Measurements from ENCODE around the gene UBASH3B. TPM values are rescaled to one million over a fixed set of nuclear protein-coding genes. Genes with fewer than 3 reads are reported as not detected.

Gene UBASH3B
- total RNA-seq, 2 experiments from 2014 or later = 54.7 to 73.0 TPM

- peaks cover 7% of the 10 kb centered on the region for H3K36me3 ChIP-seq (ENCODE audit: insufficient read depth, low read length)
- TF ChIP-seq, protein P1, sequence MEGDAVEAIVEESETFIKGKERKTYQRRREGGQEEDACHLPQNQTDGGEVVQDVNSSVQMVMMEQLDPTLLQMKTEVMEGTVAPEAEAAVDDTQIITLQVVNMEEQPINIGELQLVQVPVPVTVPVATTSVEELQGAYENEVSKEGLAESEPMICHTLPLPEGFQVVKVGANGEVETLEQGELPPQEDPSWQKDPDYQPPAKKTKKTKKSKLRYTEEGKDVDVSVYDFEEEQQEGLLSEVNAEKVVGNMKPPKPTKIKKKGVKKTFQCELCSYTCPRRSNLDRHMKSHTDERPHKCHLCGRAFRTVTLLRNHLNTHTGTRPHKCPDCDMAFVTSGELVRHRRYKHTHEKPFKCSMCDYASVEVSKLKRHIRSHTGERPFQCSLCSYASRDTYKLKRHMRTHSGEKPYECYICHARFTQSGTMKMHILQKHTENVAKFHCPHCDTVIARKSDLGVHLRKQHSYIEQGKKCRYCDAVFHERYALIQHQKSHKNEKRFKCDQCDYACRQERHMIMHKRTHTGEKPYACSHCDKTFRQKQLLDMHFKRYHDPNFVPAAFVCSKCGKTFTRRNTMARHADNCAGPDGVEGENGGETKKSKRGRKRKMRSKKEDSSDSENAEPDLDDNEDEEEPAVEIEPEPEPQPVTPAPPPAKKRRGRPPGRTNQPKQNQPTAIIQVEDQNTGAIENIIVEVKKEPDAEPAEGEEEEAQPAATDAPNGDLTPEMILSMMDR (conservative IDR thresholded peaks at IDR 0.05; ENCODE audit: low read length) = no peak
- TF ChIP-seq EZH2phosphoT487 (IDR thresholded peaks at IDR 0.05; ENCODE audit: borderline replicate concordance, low read depth, low read length) = no peak
- no peak for DNase-seq (ENCODE audit: low spot score)
- intact Hi-C loops (cut with micrococcal nuclease; ENCODE audit: unreplicated experiment) = no loop called here
- H3K4me1 ChIP-seq (ENCODE audit: insufficient read depth, low read length, poor library complexity, severe bottlenecking) = peaks cover 59% of the 10 kb centered on the region
- POLR2A ChIA-PET = interaction anchor here (0.7 to 0.8 kb wide), 2 partner anchors 11 to 22 kb away, joined by 4 read pairs; no protein-coding TSS in a partner anchor
- BruUV-seq (replicated peaks) = no TSS peak
- H4K20me1 ChIP-seq (ENCODE audit: insufficient read depth, low read length) = no peaks in the 10 kb centered on the region
- H3K4me3 ChIP-seq (ENCODE audit: low read depth, low read length, poor library complexity, severe bottlenecking) = no peak overlapping the region
- H2AFZ ChIP-seq (ENCODE audit: low read length) = no peak overlapping the region
- peaks cover under 1% of the 10 kb centered on the region; the same call in 1 of the 2 replicates for H3K79me2 ChIP-seq (ENCODE audit: insufficient read depth, low read depth, low read length)
- CTCF ChIA-PET (ENCODE audit: unreplicated experiment) = no interaction called here
- H3K27ac ChIP-seq (ENCODE audit: low read depth, low read length, poor library complexity, severe bottlenecking) = no peak overlapping the region
- no peaks in the 10 kb centered on the region for H3K9me3 ChIP-seq (ENCODE audit: low read length)
- H3K9me2 ChIP-seq (ENCODE audit: insufficient read depth, low read length) = no peaks in the 10 kb centered on the region
- H3K4me2 ChIP-seq (ENCODE audit: low read length) = no peak overlapping the region
Measured at GRCh38 chr11:122737951-122738693, 82.6 kb downstream of the UBASH3B start.

DNA sequence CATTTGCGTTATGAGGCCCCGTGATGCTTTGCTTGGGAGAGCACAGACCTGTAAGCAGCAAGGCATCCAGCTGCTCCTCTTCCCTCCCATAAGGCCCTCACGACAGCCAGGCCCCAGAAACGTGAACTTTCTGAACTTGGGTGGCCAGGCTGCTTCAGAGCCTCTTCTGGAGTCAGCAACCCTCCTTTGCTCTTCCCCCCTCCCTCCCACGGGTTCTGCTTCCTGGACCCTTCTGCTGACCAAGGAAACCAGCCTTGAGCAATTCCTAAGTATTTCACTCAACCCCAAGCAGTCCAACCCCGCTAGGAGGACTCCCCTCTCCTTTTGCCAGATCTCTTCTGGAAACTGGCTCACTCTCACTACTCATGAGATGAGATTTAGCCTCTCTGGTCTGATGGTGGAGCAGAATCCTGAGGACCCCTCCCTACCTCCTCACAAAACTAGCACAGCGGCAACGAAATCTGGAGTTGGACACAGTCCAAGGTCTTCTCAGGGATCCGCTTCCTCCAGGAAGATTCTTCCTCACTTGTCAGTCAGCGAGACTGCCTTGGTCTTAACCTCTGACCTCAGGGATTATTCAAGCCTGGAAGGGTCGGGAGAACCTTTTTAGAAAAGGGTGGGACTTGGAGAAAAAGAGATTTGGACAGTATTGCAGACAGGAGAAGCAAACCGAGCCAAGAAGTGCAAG is 86.2 kb downstream of the UBASH3B start:
- BruUV-seq (replicated peaks) = no TSS peak
- Histone ChIP-seq H3K9me2 (ENCODE audit: insufficient read depth, low read length) (no peaks in the 10 kb centered on the region), H2AFZ (ENCODE audit: low read length) (no peak overlapping the region), H3K79me2 (ENCODE audit: insufficient read depth, low read depth, low read length) (peaks cover 21% of the 10 kb centered on the region; the same call in 1 of the 2 replicates), H4K20me1 (ENCODE audit: insufficient read depth, low read length) (no peaks in the 10 kb centered on the region), H3K4me2 (ENCODE audit: low read length) (no peak overlapping the region), H3K36me3 (ENCODE audit: insufficient read depth, low read length) (no peaks in the 10 kb centered on the region), H3K4me1 (ENCODE audit: insufficient read depth, low read length, poor library complexity, severe bottlenecking) (peaks cover 67% of the 10 kb centered on the region), H3K4me3 (ENCODE audit: low read depth, low read length, poor library complexity, severe bottlenecking) (no peak overlapping the region), H3K27ac (ENCODE audit: low read depth, low read length, poor library complexity, severe bottlenecking) (no peak overlapping the region), H3K9me3 (ENCODE audit: low read length) (no peaks in the 10 kb centered on the region)
- POLR2A ChIA-PET = no interaction called here
- no peak for DNase-seq (ENCODE audit: low spot score)
- CTCF ChIA-PET (ENCODE audit: unreplicated experiment) = no interaction called here
- no peak for TF ChIP-seq EZH2phosphoT487 (IDR thresholded peaks at IDR 0.05; ENCODE audit: borderline replicate concordance, low read depth, low read length)
- TF ChIP-seq, protein P1 (conservative IDR thresholded peaks at IDR 0.05; ENCODE audit: low read length) = no peak
- intact Hi-C loops (cut with micrococcal nuclease; ENCODE audit: unreplicated experiment) = no loop called here

All from OCI-LY7 (cell line).